GOT3 (cell line): ENCODE data around the gene RUFY1.

Experiments
- DNase-seq: peaks from one replicate; lab custom pipeline; 2025; ENCODE audit warnings: mixed read lengths; lab: John Stamatoyannopoulos, UW

The RUFY1 gene

DNA sequence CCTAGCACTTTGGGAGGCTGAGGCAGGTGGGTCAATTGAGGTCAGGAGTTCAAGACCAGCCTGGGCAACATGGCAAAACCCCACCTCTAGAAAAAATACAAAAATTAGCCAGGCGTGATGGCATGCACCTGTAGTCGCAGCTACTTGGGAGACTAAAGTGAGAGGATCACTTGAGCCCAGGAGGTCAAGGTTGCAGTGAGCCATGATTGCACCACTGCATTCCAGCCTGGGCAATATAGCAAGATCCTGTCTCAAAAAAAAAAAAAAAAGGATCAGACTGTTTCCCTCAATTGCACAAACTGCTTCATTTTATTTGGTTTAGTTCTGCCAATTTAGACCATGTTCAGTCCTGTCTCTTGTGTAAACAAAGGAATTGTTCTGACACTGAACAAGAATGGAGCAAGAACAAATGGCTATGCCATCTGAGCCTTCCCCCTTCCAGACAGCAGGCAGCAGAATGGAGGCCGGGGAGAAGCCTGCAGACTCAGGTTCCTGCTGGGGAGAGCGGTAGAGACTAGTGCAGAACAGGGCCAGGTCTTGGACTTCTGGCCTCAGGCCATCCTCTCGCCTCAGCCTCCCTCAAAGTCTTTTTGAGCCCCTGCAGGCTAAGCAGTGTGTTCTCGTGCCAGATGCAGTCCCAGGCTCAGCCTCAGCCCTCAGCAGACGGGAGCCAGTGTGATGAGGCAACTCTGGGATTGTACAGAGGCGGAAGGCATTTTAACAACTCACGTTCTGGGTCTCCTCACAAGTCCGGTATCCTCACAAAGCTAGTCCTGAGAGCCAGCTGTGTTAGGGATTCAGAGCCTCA, 54.9 kb downstream of the RUFY1 start:
- DNase-seq = no peak

DNA sequence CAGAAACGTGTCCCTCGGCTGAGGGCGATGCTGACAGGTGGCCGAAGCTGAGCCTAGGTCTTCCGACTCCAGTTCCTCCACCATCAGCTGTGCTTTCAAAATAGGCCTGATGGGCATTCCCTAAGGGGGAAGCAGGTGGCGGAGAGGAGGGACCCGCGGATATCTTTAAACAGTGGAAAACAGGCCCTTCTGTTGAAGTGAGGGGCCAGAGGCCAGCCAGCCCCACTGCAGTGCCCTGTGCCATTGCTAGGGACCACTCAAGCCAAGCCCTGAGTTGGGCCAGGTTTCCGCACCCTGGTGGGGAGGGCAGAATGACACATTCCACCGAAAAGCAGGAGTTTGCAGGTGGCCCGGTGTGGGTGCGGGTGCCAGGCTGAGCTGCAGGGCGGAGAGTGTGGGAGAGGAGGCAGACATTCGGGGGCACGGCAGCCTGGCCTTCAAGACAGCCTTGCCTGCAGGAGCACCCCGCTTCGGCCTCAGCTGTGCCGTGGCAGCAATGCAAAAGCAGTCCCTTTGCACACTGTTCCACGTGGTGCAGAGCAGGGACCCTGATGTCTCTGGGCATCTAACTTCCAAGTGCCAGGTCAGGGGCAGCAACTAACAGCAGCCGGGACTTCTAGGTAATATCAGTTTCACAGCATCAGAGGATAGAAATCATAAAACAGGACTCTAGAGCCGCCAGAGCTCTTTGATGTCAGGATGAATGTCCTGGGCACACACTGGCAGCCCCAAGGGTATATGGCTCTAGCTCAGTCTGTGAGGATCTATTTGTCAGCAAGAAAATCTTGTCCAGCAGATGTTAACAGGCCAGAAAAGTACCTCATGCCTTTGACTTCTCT, 55.9 kb downstream of the RUFY1 start:
- DNase-seq = no peak

DNA sequence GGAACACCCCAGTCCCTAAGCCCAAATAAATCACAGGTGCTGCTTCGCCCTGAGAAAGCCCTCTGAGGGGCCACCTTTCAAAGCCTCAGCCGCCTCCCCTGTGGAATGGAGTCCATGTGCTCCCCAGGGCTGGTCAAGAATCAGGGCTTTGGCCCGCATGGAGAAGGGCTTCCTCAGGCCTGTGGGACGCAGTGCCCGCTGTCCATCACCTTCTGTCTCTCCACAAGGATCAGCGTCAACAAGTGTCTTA, 56.5 kb downstream of the RUFY1 start:
- no peak for DNase-seq

DNA sequence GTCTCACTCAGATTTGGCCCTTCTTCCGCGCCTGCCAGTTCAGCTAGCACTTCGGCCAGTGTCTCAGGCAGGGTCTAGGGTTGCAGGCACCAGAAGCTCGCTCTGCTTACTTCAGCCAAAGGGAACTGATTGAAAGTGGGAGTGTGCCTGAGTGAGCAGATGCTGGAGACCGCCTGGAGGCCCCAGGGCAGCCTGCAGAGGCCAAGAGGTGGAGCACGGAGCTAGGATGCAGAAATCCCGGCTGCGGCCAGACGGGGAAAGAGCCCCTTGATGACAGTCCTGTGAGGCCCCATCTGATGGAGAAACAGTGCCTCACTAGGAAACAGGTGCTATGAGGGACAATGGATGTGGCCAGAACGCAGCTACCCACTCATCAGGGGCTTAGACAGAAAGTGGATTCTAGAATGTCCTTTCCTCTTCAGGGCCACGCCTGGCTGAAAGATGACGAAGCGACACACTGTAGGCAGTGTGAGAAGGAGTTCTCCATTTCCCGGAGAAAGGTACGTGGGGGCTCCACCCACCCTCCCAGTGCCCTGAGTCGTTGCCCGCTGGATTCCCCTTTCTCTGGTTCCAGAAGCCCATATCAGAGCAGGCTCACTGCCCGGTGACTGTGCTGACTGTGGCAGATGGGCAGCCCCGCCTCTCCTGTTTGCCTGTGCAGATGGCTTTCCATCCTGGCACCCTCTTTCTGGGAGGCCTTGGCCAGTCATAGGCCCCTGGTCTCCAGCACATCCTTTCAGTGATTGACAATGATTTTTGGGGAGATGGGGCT, 57.0 kb downstream of the RUFY1 start:
- no peak for DNase-seq

DNA sequence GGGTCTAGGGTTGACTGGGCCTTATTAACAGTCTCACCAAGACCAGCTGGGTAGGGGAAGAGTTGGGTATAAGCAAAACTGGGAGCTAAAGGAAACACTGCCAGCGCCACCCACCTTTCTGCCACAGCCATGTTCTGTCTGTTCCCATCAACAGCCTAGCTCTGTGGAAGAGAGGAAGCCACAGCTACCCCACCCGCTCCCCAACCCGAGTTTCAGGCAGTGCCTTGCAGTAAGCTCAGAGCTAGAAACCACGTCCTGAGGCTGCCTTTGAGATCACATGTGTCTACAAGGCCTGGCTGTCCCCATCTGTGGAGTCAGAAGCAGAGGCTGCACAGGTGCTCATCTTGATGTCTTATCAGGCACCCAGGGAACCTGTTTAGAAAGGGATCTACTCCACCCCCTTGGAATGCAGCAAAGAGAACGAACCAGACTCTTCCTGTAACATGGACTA, 57.8 kb downstream of the RUFY1 start:
- no peak for DNase-seq

DNA sequence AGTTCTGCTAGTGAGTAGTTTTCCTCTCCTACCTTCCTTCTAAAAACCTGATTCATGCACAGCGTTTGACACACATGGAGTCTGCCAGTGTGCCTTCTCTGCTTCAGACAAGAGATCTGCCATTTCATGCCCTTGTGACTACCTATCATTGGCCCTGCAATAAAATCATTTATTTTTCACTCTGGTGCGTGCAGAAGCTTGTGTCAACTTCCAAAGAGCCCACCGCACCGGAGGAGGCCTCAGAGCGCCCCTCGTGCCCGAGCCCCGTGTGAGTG, 59.4 kb downstream of the RUFY1 start:
- no peak for DNase-seq

DNA sequence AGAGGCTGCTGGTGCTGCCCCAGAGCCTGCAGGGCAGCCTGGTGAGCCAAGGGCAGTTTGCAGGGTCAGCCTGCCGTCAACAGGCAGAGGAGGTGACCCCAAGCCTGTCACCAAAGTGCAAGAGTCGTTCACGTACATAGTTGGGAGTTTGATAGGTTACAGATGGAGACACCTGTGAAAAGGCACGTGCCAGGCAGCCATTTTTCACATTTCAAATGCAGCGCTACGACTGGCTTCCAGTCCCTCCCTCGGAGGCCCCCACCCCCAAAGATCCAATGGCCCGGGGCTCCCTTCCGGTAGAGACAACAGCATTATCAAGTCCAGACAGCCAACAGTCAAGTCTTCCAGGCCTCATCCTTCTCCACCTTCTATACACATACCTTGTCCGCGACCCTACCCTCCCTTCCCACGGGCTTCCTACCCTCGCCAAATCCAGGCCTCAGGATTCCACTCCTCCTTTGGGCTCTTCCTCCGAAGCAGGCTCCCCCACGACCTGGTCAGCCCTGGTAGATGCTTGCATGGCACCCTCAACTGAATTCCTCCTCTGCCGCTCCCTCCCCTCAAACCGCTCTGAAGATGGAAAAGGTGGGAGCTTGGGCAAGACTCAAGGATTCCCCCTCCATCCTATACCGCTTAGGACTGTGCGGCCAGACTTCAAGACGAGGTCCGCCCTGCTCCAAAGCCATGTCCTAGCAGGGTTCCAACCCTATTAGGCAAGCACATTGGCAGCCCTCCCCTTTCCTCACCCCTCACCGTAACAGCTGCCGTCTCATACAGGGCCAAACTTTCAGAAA, 60.0 kb downstream of the RUFY1 start:
- DNase-seq = no peak

DNA sequence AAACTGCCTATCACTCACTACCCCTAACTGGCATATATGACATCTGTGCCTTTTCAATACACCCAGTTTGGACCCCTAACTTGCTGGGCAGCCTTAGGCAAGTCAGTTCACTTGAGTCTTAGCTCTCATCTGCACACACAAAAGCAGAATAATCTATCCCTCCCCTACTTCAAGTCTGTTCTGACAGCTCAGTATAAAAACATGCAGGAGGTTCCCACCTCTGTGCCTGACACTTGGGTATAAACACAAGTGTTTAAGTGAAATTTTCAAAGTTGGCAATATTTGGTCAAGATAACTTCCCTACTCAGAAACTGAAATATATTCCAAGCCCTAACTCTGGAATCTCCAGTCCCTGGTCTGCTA, 60.5 kb downstream of the RUFY1 start:
- no peak for DNase-seq

DNA sequence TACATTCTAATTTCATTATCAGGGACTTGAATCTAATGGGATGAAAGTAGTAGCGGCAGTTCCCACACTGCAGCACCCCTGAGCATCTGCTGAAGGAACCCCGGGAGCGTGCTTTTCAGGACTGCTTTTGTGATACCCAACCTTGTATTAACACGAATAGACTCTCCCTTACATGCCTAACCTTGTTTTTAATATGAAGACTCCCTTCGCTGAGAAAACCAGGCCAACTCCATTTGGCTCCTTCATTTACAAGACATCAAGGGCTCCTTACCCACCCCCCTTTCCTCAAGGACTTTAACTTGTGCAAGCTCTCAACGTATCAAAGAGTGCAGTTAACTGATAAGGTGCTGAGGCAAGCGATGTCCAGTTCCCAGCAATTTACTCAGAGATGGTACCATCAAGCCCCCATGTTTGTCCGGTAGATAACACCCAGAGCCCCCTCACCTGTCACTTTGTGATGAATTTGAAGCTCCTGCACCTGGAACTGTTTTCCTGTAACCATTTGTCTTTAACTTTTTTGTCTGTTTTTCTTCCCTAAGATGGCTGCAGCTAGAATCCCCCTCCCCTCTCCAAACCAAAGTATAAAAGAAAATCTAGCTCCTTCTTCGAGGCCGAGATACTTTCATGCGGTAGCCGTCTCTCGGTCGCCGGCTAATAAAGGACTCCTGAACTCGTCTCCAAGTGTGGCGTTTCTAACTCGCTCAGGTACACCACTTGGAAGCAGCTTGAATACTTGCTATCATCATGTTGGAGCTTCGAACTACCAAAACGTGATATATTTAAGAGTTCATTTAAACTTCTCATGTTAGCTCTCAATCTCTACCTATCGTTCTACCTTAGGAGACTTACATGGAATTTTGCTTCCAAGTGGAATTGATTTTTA, 62.5 kb downstream of the RUFY1 start:
- DNase-seq = no peak

DNA sequence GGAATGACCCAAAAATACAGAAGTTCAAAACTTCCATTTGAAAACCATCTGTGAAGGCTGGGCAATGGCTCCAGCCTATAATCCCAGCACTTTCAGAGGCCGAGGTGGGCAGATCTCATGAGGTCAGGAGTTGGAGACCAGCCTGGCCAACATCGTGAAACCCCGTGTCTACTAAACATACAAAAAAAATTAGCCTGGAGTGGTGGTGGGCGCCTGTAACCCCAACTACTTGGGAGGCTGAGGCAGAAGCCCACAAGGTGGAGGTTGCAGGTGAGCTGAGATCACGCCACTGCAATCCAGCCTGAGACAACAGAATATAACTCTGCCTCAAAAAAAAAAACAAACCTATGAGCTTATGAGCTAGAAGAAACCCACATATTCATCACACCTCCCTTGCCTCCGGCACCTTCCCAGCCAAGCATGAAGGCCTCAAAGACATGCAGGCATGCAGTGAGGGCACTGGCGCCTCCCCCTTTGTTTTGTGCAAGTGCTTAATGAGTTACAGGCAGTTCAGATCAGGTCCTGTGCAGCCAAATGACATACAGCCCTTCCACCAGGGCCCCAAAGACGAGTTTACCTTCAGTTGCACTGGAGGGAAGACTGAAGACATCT, 63.2 kb downstream of the RUFY1 start:
- DNase-seq = no peak

DNA sequence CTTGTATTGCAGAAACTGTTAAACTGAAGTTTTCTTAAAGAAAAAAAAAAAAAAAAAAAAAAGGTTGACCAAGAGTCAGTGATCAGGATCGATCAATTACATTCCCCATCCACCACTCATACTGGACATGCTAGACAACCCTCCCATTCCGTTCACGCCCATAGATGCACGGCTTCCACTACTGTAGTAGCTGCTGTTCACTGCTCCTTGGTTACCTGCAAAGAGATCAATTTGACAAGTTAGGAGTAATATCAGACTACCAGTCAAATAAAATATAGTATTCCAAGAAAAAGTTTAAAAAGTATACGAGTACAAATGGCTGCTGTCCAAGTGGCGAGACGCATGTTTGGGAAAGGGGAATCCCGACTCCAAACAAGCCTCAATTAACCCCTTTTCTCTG, 64.4 kb downstream of the RUFY1 start:
- DNase-seq = no peak

DNA sequence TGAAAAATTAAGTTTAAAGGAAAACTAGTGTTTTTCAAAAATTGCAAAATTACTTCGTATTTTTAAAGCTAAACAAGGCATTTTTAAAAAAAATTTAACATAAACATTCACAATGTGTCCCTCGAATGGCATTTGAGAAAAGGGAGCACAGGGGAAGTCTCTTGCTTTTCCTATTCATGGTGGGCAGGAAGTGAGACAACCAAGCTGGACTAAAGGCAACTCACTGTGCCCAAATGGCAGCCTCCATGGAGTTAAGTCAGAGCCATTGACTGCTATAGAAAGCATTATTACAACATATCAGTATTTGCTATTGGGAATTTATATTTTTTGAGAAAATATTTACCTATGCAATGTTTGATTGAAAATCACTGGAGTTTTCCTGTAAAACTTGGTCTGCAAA, 64.8 kb downstream of the RUFY1 start:
- DNase-seq = no peak

DNA sequence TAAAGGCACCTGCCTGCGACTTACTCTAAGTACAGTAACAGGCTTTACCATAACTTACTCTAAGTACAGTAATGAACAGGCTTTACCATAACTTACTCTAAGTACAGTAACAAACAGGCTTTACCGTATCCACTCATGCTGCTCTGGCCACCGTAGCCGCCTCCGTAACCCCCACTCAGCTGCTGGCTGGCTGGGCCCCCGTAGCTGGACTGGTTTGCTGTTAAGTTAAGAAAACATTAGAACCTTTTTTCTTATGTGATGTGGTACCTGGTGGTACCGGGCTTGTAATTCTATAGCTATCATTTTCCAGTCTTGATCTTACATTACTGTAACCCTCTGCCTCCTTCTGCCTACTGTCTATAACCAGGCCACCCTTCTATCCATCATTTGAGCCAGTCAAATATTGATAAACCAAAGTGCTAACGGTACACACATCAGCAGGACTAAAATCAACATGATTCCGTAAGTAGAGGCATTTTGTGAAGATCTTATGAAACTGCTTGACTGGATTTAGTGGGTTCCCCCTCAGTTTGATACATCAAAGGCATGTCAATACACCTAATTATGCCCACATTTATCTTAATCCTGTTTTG, 65.7 kb downstream of the RUFY1 start:
- DNase-seq = no peak

DNA sequence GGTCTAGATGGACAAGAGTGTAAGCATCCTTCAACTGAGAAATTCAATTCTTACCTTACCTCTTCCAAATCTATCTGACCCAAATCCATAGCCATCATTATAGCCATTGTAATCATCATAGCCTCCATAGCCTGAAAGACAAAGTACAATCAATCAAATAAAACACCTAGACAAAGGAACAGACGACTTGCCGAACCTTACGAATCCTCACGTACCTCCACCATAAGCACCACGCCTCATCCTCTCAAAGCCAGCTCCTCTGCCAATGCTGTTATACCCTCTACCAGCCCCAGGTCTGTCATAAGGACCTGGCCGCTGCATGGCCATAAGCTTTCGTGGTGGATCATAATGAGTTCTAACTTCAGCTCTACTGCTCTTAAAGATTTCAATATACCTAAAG, 67.6 kb downstream of the RUFY1 start:
- no peak for DNase-seq

DNA sequence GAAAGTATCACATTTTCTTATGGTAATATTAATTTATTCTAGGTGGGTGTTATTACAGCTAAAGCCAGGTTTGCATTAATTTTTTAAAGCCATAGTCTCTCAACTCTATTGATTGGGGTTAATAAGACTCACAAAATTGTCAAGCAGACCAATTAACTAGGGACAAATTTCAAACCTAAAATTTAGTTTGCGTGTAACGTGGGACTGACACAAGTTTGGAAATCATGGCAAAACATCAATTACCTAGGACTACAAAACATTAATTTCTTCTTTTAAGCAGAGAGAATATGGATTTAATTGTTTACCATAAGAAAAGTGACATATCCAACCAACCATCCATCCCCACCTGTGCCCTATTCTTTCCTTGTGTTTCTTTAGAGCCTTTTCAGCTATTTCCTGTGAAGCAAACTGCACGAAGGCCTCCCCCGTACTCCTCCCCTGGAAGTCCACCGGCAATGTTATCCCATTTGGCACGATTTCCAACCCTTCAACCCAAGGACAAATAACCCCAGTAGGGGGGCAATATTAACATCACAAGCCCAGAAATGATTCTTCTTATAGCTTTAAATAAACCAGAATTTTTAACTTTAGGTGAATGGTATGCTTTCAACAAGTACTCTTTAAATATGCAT, 68.7 kb downstream of the RUFY1 start:
- DNase-seq = no peak

DNA sequence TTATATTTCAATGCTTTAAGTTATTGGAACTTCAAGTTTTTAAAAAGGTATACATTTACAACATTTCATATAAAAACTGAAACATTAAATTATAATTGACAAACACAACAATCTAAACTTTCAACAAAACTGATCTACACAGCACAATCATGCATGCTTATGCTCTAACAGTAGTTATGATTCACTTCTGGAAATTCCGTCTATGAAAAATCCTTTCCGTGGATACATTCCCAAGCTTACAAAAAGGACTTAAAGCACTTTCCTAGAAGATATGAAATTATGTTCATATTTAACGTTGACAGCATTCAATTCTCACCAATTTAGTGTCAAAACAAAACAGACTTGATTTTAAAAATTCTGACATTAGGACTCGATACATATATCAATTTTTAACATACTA, 69.4 kb downstream of the RUFY1 start:
- no peak for DNase-seq

DNA sequence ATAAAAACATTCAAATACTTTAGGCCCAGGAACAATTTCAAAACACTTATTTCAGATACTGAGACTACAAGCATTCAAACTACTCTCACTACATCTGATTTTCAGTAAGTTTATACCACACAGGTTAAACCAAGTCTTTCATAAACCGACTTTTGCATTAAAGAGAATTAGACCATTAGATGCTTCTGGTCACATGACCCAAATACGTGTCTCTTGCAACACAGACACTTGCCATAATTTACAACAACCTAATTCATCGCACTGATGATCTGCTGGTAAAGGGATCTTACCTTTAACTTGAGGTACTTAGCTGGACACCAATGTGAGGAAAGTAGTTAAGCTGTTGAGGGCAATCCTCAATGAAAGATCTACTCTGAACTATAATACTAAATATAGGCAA, 69.9 kb downstream of the RUFY1 start:
- no peak for DNase-seq

DNA sequence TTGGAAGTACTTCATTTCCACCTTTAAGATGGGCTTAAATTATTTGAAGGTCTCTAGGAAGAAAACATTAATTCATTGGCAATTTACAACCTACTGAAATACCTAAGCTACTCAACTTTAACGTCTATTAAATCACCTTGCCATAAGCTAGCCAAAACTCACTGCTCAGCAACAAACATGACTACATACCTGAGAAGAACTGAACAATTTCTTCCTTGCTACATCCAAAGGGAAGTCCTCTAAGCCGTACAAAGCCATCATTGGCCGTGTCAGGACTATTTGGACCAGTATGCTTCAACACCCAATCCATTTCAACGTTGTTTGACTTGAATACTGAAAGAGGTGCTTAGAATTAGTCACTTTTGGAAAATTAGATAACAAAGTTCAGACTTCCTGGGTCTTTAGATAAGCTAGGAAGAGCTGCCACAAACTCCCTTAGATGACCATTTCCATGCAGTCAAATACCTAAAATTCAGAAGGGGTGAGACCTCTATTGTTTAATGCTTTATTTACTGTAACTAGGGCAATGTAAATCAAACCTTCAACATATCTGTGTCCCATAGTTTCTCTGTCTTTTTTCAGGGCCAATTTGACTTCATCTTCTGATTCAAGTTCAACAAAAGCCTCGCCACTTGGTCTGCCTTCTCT, 70.5 kb downstream of the RUFY1 start:
- DNase-seq = no peak

DNA sequence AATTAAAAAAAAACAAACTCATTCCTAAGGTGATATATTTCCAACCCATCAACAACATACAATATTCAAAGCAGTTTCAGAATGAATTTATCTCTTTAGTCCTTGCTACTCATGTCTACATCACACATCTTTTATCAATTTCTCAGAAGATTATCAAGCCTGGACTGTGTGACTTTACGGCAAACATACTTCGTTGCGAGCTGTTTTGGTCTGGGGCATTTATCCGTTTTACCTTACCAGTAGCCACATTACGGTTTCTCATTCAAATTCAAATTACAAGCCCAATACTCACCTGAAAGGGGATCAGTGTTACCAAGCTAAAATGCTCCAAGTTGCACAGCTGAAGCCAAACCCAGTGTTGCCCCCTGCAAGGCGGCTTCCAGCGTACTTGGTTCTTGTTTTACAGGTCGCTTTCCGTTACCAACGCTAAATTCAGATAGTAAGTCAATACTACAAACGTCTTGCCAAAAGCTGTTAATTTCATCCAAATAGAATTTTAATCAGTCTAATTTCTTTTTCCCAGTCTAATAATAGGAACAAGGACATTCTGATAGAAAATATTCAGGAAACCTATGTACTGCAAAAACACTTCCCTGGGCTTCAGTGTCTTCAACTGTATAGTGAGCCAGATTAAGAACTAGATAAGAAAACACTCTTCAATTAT, 71.3 kb downstream of the RUFY1 start:
- DNase-seq = no peak
